K562 (cell line): Measurements from ENCODE around the gene DISC1. TPM values are rescaled to one million over a fixed set of nuclear protein-coding genes. Genes with fewer than 3 reads are reported as not detected.
A peak's percentile ranks its signal among the peaks of the same experiment; 100 is the strongest.

Experiments
- ARID1B ChIP-seq: fragments of 450-650 bp; IDR thresholded peaks from 2 replicates; pipeline ENCODE4 v1.6.1; 2016; ENCODE audit warnings: antibody characterized with exemption, mild to moderate bottlenecking, inconsistent platforms
- ATF1 ChIP-seq, 2 experiments: fragments of 450-650 bp in 1 of 2; IDR thresholded peaks; 2 replicates each; pipeline ENCODE4 v1.6.1; 2016; ENCODE audit warnings: missing compliant biosample characterization in 1 of 2, missing genetic modification characterization in 1 of 2
- CREM ChIP-seq: IDR thresholded peaks from 2 replicates; pipeline ENCODE4 v1.6.1; 2014; ENCODE audit warnings: antibody characterized with exemption, low read depth
- CXXC5 ChIP-seq: fragments of 250-450 bp; sonication (Bioruptor Pico); IDR thresholded peaks from 2 replicates; pipeline ENCODE4 v1.8.0; 2022; ENCODE audit warnings: inconsistent platforms, mild to moderate bottlenecking, moderate library complexity
- EZH2 ChIP-seq: IDR thresholded peaks from 2 replicates; pipeline ENCODE4 v1.6.1; 2012; ENCODE audit warnings: low read depth, mild to moderate bottlenecking, inconsistent platforms, low read length, borderline replicate concordance
- GATAD2A ChIP-seq: fragments of 450-650 bp; IDR thresholded peaks from 2 replicates; pipeline ENCODE4 v1.6.1; 2017
- MCM2 ChIP-seq: fragments of 450-650 bp; IDR thresholded peaks from 2 replicates; pipeline ENCODE4 v1.6.1; 2017; ENCODE audit warnings: low read depth, mild to moderate bottlenecking
- MNT ChIP-seq, 2 experiments: fragments of 450-650 bp; conservative IDR thresholded peaks; 2 replicates each; pipeline ENCODE4 v1.6.1; 2017; ENCODE audit warnings: mild to moderate bottlenecking in 2 of 2, moderate library complexity in 2 of 2
- NCOR1 ChIP-seq: fragments of 450-650 bp; IDR thresholded peaks from 2 replicates; pipeline ENCODE4 v1.6.1; 2016; ENCODE audit warnings: mild to moderate bottlenecking, moderate library complexity
- PTBP1 ChIP-seq: fragments of 200-400 bp; formaldehyde crosslinking; IDR thresholded peaks from 2 replicates; pipeline ENCODE4 v1.6.1; 2017; ENCODE audit warnings: low read depth, low read length
- RAD21 ChIP-seq, 2 experiments: fragments of 250-450 bp in 1 of 2; fragments of 450-650 bp in 1 of 2; sonication (Bioruptor Pico) in 1 of 2; formaldehyde crosslinking in 1 of 2; IDR thresholded peaks in 1 of 2; conservative IDR thresholded peaks in 1 of 2; 2 replicates each; pipeline versions ENCODE4 v1.4.0 to v1.8.0; 2020 to 2022; ENCODE audit warnings: mild to moderate bottlenecking in 2 of 2, moderate library complexity in 1 of 2
- RBM39 ChIP-seq: fragments of 200-400 bp; formaldehyde crosslinking; optimal IDR thresholded peaks from 2 replicates; pipeline ENCODE3; 2018; ENCODE audit warnings: low read depth, low read length
- STAT6 ChIP-seq: sonication (generic); formaldehyde crosslinking; IDR thresholded peaks from 2 replicates; pipeline ENCODE4 v1.8.1; 2023; ENCODE audit warnings: mild to moderate bottlenecking, missing genetic modification reagents
- THRB ChIP-seq: fragments of 450-650 bp; formaldehyde crosslinking; conservative IDR thresholded peaks from 2 replicates; pipeline ENCODE4 v1.4.0; 2022; ENCODE audit warnings: mild to moderate bottlenecking, missing genetic modification characterization
- VEZF1 ChIP-seq: fragments of 200-800 bp; sonication (Bioruptor generic); IDR thresholded peaks from 2 replicates; pipeline ENCODE4 v1.6.1; 2017; ENCODE audit warnings: missing genetic modification characterization, missing compliant biosample characterization
- ZNF24 ChIP-seq: fragments of 450-650 bp; IDR thresholded peaks from 2 replicates; pipeline ENCODE4 v1.6.1; 2016
- ZNF347 ChIP-seq: fragments of 450-650 bp; formaldehyde crosslinking; IDR thresholded peaks from 2 replicates; pipeline ENCODE4 v1.4.0; 2020; ENCODE audit warnings: low read depth, mild to moderate bottlenecking, moderate library complexity
- polyA plus RNA-seq, 8 experiments: library from polyadenylated mRNA; depleted of rRNA in 4 of 8; stranded (reverse) in 5 of 8; unstranded in 3 of 8; fragments of >200 nt; fragmentation: Nextera tagmentation in 2 of 8; fragmentation: Illumina TruSeq in 1 of 8; extraction: Ambion mirVana in 2 of 8; extraction: Trizol in 1 of 8; gene quantifications; 2 replicates each; pipeline versions ENCODE4 v1.2.1 to v1.2.3, GENCODE V29; 2011 to 2014; ENCODE audit warnings: inconsistent platforms in 1 of 8, missing spikeins in 1 of 8
- total RNA-seq, 7 experiments: library from RNA; depleted of rRNA in 6 of 7; stranded (reverse); fragments of >200 nt in 6 of 7; fragmentation: Illumina TruSeq in 2 of 7; extraction: Trizol in 2 of 7; gene quantifications; 2 replicates each; pipeline versions ENCODE4 v1.2.1 to v1.2.3, GENCODE V29; 2011 to 2021; ENCODE audit warnings: low replicate concordance in 1 of 7
- TF ChIP-seq, protein P1 (sequence below): fragments of 450-650 bp; formaldehyde crosslinking; IDR thresholded peaks from 2 replicates; pipeline ENCODE4 v1.4.0; 2020; ENCODE audit warnings: mild to moderate bottlenecking, moderate library complexity
- TF ChIP-seq, protein P2 (sequence below): fragments of 450-650 bp; formaldehyde crosslinking; IDR thresholded peaks from 2 replicates; pipeline ENCODE4 v1.4.0; 2020; ENCODE audit warnings: mild to moderate bottlenecking, mixed read lengths

The DISC1 gene
- total and polyA plus RNA-seq, 9 of the 15 experiments (the other 6 are each of a cell fraction or from before 2014, with no cell fraction given) = 0.01 to 0.11 (median 0.08) TPM; not detected in 1

GRCh38 chr1:231626535-231626950 lies at the start of gene DISC1 (continued):
- no peak for TF ChIP-seq MCM2
- peak; percentile 84 for TF ChIP-seq CXXC5
- TF ChIP-seq EZH2 = no peak
- no peak for TF ChIP-seq RAD21 (CRISPR knock-in tag; conservative IDR thresholded peaks at IDR 0.05 in 1 of 2, IDR thresholded peaks at IDR 0.05 in 1 of 2)
- no peak for TF ChIP-seq PTBP1
- no peak for TF ChIP-seq RBM39
- no peak for TF ChIP-seq GATAD2A
- TF ChIP-seq, protein P1, sequence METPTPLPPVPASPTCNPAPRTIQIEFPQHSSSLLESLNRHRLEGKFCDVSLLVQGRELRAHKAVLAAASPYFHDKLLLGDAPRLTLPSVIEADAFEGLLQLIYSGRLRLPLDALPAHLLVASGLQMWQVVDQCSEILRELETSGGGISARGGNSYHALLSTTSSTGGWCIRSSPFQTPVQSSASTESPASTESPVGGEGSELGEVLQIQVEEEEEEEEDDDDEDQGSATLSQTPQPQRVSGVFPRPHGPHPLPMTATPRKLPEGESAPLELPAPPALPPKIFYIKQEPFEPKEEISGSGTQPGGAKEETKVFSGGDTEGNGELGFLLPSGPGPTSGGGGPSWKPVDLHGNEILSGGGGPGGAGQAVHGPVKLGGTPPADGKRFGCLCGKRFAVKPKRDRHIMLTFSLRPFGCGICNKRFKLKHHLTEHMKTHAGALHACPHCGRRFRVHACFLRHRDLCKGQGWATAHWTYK (CRISPR knock-in tag) = peak; percentile 28; the same call in 1 of the 2 replicates
- TF ChIP-seq MNT (conservative IDR thresholded peaks at IDR 0.05) = 0 out of 4 replicates have a peak, but pooled peaks of 1 of the 2 experiments have one; percentile 16
- TF ChIP-seq STAT6 (CRISPR knock-in tag) = no peak
- 0 out of 2 replicates have a peak, but pooled peaks have one; percentile 35 for TF ChIP-seq THRB
- TF ChIP-seq ZNF347 (CRISPR knock-in tag) = no peak
- TF ChIP-seq NCOR1 = no peak
- TF ChIP-seq CREM = peak; percentile 49; the same call in 1 of the 2 replicates
- TF ChIP-seq ATF1 (CRISPR knock-in tag; IDR thresholded peaks at IDR 0.05) = no peak
- TF ChIP-seq ATF1 (tag; IDR thresholded peaks at IDR 0.05) = peak; percentile 58
- TF ChIP-seq, protein P2, sequence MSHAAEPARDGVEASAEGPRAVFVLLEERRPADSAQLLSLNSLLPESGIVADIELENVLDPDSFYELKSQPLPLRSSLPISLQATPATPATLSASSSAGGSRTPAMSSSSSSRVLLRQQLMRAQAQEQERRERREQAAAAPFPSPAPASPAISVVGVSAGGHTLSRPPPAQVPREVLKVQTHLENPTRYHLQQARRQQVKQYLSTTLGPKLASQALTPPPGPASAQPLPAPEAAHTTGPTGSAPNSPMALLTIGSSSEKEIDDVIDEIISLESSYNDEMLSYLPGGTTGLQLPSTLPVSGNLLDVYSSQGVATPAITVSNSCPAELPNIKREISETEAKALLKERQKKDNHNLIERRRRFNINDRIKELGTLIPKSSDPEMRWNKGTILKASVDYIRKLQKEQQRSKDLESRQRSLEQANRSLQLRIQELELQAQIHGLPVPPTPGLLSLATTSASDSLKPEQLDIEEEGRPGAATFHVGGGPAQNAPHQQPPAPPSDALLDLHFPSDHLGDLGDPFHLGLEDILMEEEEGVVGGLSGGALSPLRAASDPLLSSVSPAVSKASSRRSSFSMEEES = no peak
- 0 out of 2 replicates have a peak, but pooled peaks have one; percentile 12 for TF ChIP-seq ARID1B
- peak; percentile 91 for TF ChIP-seq VEZF1 (CRISPR knock-in tag)
- no peak for TF ChIP-seq ZNF24
